ENCODE results near the gene NDP. TPM values are rescaled to one million over a fixed set of nuclear protein-coding genes. Genes with fewer than 3 reads are reported as not detected.

The NDP gene
- total RNA-seq (2022; extraction: Qiagen RNA extraction; ENCODE audit: low read depth), result not detected in 5 replicates

GRCh38 chrX:43973249-43974099 is at the start of gene NDP:
Gene NDP (minus strand): TSS chrX:43973390. CDS start chrX:43958645, 14,745 bp downstream.

Other genes starting within 250 kb of the NDP start
- gene MAOB, start 90.9 kb downstream of the NDP start, total RNA-seq (2022; extraction: Qiagen RNA extraction; ENCODE audit: low read depth), result 0.07 to 0.27 TPM (median 0.15 TPM) in 5 replicates